Mucosa of gallbladder (tissue), 1 donor: ENCODE results near the gene NAP1L4. TPM values are rescaled to one million over a fixed set of nuclear protein-coding genes. Genes with fewer than 3 reads are reported as not detected.

Experiments
- DNase-seq: peaks from one replicate; pipeline ENCODE4 v3.0.0-alpha.2; 2020; ENCODE audit warnings: low spot score
- total RNA-seq: library from RNA; stranded (reverse); gene quantifications from one replicate; pipeline ENCODE4 v1.2.1, GENCODE V29; 2021
- donor health status: DM: no; HTN: no; CAD: no.

The NAP1L4 gene
- total RNA-seq, 1 donor from 2014 or later = 135 TPM

DNA sequence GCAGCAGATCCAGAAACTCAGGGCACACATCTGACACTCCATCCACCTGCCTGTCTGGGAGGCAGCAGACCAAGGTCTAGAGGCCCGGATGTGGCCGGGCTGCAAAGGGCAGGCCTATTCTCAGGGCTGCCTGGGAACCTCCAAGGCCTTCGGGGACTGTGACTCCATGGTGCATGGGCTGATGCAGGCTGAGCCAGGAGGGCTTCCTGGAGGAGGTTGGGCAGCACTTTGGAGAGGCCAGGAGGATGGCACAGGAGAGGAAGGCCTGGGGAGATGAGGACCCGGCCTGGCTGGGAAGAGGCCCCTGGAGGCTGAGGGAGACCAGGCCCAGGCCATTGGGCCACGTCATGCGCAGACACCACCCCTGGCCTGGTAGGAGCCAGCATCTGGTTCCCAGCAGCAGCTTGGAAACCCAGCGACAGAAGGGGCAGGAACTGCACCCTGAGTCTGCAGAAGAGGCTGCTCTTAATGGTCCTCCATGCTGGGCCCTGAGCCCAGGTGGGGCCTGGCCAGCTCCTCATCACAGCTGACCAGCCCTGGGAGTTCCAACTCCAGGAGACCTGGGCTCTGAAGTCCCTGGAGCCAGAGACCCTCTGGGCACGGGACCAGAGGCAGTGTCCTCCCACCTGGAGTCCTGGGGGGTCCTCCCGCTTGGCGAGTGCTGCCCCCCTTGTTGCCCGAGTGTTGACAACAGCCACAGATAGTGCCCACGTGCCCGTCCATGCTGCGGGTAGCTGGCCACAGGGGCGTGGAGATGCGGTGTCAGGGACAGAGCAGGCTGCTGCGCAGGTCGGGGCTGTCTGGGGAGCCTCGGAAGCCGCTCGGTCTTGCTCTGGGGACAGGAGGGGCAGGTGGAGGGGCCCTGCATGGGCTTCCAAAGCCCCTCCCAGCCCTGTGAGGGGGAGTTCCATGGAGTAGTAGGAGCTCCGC is 68.4 kb downstream of the NAP1L4 start:
- DNase-seq = no peak

- no peak for DNase-seq
These were observed 69.5 kb downstream of the NAP1L4 start for GRCh38 chr11:2922655-2923054.

GRCh38 chr11:2921742-2922493 is 70.2 kb downstream of the NAP1L4 start:
- DNase-seq = no peak

DNA sequence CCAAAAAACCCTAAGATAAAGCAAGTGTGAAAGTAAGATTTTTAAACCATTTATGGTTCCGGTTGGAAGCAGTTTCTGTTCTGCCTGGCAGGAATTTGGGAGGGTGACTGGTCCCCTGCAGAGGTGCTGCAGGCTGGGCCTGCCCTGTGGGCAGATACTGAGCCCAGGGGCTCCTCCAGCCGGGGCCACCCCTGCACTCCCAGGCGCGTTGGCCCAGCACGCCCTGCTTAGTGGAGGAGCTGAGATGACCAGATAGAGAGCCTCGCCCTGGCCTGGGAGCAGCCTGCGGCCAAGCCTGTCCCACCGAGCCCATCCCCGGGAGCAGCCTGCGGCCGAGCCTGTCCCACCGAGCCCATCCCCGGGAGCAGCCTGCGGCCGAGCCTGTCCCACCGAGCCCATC is 70.9 kb downstream of the NAP1L4 start:
- DNase-seq = no peak

GRCh38 chr11:2920343-2920742 is 71.8 kb downstream of the NAP1L4 start:
- DNase-seq = no peak

GRCh38 chr11:2919837-2920236 is 72.3 kb downstream of the NAP1L4 start:
- no peak for DNase-seq

- no peak for DNase-seq
These were observed 72.9 kb downstream of the NAP1L4 start for GRCh38 chr11:2919188-2919587.

- no peak for DNase-seq
These were observed 74.2 kb downstream of the NAP1L4 start for GRCh38 chr11:2917842-2918490.

DNA sequence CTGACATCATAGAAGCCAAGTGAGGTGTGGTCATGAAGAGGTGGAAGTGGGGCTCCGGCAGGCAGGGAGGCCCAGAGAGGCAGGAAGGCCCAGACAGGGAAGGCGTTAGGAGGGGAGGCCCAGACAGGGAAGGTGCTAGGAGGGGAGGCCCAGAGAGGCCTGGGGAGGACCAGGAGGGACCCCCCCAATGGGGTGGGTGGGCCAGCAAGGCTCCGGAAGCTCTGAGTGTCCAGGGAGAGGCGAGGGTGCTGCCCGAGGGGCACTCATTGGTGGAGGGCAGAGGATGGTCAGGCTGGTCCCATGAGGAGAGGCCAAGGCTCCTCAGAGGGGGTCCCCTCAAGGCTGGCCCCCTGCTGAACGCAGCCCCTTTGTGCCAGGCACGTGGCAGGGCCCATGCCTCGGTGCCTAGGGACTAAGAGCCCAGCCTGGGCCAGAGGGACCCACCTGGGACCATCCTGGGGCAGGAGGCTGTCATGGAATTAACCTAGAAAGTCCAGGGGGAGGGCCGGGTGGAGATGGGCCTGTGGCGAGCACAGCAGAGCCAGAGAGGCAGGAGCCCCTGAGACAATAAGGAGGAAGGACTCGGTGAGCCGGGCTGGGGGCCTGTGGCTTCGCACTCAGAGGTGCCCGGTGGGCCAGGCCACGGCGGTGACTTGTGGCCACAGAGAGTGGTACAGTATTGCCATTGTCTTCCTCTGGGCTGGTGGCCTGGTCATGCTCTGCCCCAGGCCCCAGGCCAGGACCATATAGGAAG is 75.1 kb downstream of the NAP1L4 start:
- no peak for DNase-seq

DNA sequence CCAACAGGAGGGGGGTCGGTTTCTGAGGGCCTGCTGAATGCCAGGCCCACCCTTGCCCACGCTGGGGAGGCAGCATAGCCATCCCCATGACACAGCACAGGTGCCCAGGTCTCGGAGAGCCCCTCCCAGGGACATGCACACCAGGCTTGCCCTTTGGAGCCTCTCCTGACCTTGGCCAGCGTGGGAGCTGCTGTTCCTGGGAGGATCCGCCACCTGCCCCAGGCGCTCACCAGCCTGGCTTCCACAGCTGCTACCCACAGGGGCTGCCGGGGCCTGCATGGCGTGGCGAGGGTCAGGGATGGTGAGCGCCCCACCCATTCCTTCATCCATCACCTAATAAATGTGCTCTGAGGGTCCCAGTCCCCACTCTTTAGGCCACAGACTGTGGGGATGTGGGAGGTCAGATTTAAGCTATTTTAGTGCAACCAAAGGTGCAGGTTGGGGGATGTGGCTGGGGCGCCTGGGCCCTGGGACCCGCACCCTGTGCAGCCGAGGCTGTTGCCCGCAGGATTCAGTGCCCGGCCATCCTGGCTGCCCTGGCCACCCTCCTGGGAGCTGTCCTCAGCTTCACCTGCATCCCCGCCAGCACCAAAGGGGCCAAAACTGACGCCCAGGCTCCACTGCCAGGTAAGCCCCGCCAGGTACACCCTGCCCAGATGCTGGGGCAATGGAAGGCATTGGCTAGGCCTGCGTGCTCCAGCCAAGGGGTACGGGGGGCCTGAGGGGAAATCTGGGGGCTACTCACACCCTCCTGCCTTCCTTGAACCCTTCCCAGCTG is 75.8 kb downstream of the NAP1L4 start:
- DNase-seq = no peak

- DNase-seq = no peak
These were observed 76.7 kb downstream of the NAP1L4 start for GRCh38 chr11:2915473-2915872.

DNA sequence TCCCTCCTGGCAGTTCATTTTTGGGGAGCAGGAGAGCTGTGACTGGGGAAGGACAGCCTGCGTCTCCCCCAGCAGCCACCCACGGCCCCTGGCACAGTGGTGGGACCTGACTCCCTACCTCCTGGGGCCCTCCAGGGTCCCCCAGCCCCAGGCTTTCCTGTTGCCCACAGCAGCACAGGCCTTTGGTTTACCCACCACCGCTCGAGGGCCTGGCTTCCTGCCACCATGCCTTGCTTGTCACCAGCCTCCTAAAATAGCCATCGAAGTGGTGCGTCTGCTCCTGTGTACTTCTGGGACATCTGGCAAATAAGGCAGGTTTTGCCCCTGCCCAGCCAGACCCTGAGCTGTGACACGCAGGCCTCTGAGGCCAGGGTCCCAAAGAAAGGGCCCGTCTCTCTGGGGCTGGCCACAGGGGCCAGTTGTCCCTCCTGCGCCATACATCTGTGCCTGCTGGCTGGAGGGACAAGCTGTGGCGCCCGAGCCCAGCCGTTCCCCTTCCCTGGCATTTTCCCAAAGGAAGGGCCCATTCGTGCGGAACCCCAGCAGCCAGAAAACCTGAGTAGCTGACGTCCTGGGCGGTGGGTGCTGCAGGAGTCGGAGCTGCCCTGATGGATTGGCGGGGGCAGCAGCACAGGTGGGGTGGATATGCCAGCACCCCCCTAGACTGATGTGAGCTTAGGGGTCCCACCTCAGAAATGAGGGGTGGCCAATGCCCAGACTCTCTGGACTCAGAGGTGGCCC is 77.5 kb downstream of the NAP1L4 start:
- no peak for DNase-seq

- no peak for DNase-seq
These were observed 78.4 kb downstream of the NAP1L4 start for GRCh38 chr11:2913776-2914175.

- no peak for DNase-seq
These were observed 79.1 kb downstream of the NAP1L4 start for GRCh38 chr11:2913019-2913431.

- DNase-seq = peak; percentile 92
These were observed 79.6 kb downstream of the NAP1L4 start for GRCh38 chr11:2912498-2912897.

DNA sequence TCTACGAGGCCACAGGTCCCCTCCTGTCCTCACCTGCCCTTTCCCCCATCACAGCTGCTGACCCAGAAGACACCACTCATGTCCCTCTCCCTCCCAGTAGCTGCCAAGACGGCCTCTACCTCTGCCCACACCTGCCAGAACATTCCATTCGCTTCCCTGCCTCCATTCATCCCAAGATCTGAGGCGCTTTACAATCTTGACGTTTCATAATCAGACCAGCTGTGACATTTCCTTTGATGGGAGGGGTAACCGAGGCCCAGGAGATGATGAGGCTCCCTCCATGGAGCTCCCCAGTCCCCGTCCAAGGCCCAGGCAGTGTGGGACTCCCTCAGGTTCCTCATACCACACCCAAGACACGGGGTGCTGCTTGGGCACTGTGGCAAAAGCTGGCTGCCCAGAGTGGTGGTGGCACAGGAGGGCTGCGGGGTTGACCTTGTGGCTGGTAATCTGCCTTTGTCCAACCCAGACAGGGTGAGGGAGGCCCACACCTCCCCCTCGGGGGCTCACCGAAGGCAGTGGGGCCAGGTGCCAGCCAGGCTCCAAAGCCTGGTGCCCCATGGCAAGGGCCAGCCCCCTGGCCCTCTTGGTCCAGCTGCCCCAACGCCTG is 80.2 kb downstream of the NAP1L4 start:
- no peak for DNase-seq

- DNase-seq = no peak
These were observed 80.9 kb downstream of the NAP1L4 start for GRCh38 chr11:2911088-2911784.

GRCh38 chr11:2910401-2910955 is 81.7 kb downstream of the NAP1L4 start:
- no peak for DNase-seq
